Ovary (tissue), 3 donors: ENCODE results near the gene LCA5.

ENCODE experiments used
- CTCF ChIP-seq, 3 donors: fragments of 450-650 bp in 2 of 3; fragments of 200-600 bp in 1 of 3; IDR thresholded peaks; one replicate each; pipeline versions ENCODE4 v1.5.1 to v1.8.0; 2016 to 2022; ENCODE audit warnings: antibody characterized with exemption in 3 of 3, mild to moderate bottlenecking in 1 of 3
- EP300 ChIP-seq: sonication (generic); formaldehyde crosslinking; IDR thresholded peaks from one replicate; pipeline ENCODE4 v1.6.1; 2017; ENCODE audit warnings: antibody characterized with exemption
- POLR2A ChIP-seq: fragments of 450-650 bp; IDR thresholded peaks from one replicate; pipeline ENCODE4 v1.6.1; 2017; ENCODE audit warnings: antibody characterized with exemption, mild to moderate bottlenecking, moderate library complexity
- donor health status: DM: no; HTN: no; CAD: no.

GRCh38 chr6:79571030-79571367 is 33.8 kb upstream of the LCA5 start:
- TF ChIP-seq CTCF (IDR thresholded peaks at IDR 0.05): no peak
- no peak for TF ChIP-seq POLR2A
- TF ChIP-seq EP300: no peak
